HG02852 (cell line): Measurements from ENCODE around the gene GNG7.

ENCODE experiments used
- ATAC-seq: cut with Tn5 transposase; IDR thresholded peaks from one replicate; pipeline ENCODE4 v1.9.1; 2021; ENCODE audit warnings: mild to moderate bottlenecking, moderate library complexity; ENCODE audit not compliant: unreplicated experiment

The GNG7 gene

DNA sequence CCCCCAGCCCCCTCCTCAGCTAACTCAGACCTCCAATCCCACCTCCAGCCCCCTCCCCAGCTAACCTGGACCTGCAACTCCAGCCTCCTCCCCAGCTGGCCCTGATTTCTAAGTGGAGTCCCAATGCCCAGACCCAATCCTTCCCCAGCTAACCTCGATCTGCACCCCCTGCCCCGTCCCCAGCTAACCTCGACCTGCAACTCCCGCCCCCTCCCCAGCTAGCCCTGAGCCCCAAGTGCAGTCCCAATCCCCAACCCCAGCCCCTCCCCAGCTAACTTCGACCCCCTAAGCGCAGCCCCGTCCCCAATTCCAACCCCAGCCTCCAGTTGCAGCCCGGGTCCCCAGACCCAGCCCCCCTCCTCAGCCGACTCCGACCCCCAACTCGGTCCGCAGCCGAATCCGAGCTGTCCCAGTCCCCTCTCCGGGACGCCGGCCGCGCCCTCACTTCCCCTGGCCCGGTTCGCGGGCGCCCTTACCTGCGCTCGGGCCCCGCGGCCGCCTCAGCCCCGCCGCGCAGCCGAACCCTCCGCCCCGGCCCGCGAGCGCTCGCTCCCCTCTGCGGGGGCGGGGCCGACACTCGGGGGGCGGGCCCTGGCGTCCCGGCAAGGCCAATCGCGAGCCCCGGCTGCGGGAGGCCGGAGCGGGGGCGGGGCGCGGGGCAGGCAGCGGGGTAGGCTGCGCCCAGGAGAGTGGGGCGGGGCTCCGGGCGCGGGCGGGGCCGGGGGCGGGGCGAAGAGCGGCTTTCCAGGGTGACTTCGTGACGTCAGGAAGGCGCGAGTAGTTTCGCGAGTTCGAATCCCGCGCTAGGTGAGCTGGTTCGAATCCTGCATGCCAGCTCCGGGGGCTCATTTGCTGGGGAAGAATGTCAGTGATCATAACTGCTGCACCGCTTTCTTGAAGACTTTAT, at the start of gene GNG7:
Gene GNG7 (minus strand): TSS at position 525 of the 907 bp plus-strand sequence. CDS start 182,006 bp downstream, outside the sequence.
- ATAC-seq: peak; percentile 56

DNA sequence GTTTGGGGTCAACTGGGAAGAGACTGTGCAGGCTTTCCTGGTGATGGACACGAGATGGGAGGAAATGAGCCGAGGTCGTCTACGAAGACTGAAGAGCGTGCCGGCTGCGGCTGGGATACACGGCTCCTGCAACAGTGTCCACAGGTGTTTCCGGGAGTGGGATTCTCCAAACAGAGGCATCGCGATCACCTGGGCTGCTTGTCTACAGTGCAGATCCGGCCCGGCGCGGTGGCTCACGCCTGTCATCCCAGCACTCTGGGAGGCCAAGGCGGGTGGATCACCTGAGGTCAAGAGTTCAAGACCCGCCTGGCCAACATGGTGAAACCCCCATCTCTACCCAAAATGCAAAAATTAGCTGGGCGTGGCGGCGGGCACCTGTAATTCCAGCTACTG, 48.9 kb upstream of the GNG7 start:
- no peak for ATAC-seq

DNA sequence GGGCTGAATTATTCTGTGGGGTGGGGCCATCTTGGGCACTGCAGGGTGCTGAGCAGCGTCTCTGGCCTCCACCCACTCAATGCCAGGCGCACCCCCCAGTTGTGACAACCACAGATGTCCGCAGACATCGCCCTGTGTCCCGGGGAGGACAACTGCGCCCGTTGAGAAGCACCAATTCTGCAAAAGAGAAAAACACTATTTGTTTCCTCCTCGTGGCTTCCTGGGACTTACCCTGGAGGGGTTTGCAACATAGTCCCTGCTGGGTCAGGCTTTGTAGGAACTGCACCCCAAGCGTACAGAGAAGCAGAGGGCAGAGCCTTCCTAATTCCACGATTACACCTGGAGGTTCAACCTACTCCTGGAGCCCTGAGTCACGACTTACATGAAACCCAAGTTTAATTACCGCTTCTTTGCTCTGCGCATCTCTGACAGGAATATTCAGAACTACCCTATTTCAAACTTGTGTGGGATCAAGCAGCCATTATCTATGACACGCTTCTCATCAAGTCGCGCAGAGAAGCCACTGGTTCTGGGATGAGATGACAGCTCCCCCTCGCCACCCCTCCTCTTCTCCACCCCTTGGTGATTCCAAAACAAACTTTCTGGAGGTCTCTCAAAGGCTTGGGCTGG, 48.4 kb upstream of the GNG7 start:
- ATAC-seq: no peak

DNA sequence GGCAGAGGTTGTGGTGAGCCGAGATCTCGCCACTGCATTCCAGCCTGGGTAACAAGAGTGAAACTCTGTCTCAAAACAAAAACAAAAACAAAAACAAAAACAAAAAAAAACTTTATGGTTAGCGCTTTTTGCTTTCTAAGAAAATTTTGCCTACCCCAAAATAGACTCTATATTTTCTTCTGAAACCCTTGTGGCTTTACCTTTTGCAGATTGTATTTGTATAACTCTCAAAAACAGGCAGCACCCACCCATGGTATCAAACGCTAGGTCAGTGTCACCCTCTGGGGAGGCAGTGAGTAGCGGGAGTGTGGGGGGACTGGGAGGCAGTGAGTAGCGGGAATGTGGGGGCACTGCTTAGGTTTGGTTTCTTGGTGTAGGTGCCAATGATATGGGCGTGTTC, 44.9 kb upstream of the GNG7 start:
- ATAC-seq: no peak

DNA sequence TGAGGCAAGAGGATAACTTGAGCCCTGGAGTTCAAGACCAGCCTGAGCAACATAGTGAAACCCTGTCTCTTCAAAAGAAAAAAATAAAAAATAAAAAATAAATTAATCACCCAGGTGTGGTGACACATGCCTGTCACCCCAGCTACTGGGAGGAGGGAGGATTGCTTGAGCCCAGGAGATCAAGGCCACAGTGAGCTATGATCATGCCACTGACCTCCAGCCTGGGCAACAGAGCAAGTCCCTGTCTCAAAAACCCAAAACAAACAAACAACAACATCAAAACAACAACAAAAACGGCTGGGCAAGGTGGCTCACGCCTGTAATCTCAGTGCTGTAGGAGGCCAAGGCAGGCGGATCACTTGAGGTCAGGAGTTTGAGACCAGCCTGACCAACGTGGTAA, 41.6 kb upstream of the GNG7 start:
- no peak for ATAC-seq

DNA sequence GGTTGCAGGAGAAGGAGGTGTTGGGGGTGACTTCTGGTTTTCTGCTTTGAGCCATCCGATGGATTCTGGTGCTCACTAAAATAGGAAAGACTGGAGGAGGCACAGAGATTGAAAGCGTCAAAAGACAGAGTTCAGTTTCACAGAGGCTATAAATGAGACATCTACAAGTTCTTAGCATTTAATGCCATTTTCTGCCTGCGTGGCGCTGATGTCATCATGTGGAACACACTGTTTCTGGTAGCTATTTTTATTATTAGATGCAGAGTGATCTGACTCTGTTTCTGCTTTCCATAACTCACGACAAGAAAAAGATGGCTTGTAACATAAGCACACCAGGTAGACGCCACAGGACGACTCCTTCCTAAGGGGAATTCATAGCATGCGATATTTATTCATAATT, 40.6 kb upstream of the GNG7 start:
- ATAC-seq: no peak

DNA sequence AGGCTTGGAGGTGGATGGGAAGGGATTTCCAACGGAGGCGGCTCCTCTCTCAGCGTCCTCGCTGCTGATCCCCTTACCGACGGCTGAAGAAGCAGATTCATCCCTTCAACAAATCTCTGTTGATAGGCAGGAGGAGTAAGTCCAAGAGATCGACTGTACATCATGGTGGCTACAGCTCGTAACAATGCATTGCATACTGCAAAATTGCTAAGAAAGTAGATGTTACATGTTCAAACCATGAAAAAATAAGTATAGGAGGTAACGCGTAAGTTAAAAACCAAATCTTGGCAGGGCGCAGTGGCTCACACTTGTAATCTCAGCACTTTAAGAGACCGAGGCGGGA, 37.8 kb upstream of the GNG7 start:
- no peak for ATAC-seq

DNA sequence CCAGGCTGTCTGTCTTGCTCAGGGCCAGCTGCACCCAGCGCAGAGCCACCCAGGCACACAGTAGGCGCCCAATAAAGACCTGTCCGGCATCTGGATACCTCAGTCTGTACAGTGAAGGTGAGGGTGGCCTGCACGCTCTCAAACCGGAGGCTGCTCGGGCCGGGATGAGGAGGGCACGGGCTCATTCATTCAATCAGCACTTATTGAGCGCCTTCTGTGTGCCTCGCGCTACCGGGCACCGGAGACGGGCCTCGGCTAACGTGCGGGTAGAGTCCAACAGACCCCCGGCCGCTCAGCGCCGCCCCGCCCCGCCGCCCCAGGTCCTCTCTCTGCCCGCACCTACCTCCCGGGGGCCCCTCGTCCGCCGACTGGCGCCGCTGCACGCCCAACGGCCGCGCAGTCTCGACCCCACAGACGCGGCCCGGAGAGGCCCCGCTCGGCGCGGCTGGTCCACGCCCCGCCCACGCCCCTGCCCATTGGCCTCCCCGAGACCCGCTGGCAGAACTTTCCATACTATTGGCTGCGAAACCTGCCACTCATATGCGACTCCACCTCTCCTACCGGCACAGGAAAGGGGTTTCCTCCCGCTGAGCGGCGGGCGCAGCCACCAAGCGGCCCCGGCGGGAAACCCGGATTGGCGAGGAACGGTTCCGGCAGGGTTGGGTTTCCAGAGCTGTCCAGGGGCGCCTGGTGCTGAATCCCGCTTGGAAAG, 37.3 kb upstream of the GNG7 start, which contains the start of gene SLC39A3:
Gene SLC39A3 (minus strand): TSS at position 416 of the 712 bp plus-strand sequence. CDS start 2,760 bp downstream, outside the sequence.
- peak; percentile 88 for ATAC-seq

DNA sequence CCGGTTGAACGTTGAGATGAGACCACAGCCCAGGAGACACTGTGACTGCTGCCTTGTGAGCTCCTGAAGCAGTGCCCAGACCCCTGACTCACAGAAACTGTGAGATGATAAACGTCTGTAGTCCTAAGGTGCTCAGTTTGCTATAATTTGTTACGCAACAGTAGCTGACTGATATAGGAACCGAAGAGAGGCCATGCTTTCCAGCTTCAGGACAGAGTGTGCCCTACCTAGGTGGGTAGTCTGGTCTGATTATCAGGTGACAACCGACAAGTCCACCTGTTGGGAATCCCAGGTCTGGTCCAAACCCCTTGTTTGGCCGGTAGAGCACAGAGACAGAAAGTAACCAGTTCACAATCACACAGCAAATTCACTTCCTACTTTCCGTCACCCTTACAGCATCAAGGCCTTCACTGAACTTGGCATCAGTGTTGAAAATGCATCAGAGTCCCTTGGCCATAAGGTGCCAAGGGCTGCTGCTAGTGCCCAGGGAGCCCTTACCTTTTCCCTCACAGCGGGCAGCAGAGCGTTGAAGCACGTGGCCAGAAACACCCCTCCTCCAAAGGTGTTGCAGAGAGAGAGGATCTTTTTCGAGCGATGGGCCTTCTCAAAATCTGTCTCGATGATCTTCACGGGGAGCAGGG, 34.2 kb upstream of the GNG7 start:
- no peak for ATAC-seq

DNA sequence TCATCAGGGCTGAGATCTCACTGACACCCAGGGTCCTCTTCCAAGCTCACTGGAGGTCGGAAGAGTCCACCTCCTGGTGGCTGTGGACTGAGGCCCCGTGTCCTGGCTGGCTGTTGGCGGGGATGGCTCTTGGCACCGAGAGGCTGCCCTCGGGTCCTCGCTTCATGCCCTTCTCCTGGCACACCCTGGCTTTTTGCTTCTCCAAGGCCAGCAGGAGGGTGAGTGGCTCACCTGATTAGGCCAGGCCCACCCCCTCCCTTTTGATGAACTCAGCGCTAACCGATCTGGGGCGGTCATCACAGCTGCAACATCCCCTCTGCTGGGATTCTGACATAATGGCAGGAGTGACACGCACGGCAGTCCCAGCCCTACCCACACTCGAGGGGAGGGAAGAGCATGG, 32.9 kb upstream of the GNG7 start:
- no peak for ATAC-seq

DNA sequence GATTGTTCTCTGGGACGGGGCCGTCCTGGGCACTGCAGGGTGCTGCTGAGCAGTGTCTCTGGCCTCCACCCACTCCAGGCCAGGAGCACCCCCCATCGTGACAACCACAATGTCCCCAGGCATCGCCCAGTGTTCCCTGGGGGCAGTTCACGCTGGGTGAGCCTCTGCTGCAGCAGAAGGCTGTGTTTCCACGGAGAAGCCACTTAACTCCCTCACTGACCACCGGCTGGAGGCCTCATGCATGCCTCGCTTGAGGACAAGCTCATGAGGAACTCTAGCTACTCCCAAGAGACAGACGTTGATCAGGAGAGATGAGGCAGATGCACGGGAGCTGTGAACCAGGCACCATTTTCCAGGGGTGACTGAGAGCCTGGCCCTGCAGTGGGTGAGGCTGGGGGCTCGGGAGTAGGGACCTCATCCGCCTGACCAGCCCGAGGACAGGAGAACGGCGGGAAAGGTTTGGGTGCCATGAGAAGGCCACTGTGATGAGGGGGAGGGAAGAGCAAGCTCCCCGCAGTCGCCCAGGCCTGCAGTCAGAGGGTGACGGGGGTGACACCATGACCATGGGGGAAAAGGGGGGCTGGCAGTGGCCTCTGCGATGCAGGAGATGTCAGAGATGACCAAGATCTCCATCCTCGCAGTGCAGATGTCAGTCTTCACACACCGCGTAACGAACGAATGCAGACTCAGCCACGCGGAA, 32.2 kb upstream of the GNG7 start:
- ATAC-seq: no peak

DNA sequence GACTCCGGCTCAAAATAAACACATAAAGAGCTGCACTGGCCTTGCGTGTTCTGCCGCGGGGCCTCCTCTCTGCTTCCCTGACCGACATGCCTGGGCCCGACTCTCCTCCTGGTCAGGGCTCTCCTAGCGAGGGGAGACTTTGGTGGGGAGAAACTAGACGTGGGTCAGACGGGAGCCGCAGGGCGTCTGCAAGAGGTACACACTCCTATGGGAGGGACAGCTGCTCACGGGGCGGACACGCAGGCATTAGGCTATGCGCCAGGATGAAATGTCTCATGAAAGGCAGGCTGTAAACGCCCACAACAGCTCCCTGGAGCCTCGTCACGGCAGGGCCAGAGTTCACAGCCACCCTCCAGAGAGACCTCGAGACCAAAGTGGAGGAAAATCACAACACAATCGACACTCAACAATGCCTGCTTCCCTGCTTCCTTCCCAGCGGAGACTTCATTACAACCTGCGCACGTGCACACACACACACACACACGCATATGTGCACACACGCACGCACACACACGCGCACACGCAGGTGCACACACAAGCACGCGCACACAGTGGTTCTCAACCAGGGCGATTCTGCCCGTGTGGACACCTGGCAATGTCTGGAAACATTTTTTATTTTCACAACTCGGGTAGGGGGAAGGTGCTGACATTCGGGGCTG, 31.6 kb upstream of the GNG7 start:
- ATAC-seq: no peak

DNA sequence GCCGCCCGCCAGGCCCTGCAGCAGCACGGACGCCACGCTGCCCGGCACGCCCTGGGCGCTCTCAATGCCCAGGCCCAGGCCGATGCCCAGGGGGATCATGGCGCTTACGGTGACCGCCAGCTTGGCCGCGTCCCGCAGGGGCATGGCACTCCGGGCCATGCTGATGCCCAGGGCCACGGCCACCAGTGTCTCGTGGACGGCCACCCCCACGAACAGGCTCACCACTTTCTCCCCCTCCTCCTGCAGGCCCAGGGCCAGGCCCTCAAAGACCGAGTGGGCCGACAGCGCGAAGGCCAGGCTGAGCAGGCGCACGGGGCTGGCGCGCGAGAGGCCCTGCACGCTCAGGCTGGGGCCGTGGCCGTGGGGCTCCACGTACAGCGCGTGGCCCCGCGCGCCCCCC, 30.4 kb upstream of the GNG7 start:
- no peak for ATAC-seq

DNA sequence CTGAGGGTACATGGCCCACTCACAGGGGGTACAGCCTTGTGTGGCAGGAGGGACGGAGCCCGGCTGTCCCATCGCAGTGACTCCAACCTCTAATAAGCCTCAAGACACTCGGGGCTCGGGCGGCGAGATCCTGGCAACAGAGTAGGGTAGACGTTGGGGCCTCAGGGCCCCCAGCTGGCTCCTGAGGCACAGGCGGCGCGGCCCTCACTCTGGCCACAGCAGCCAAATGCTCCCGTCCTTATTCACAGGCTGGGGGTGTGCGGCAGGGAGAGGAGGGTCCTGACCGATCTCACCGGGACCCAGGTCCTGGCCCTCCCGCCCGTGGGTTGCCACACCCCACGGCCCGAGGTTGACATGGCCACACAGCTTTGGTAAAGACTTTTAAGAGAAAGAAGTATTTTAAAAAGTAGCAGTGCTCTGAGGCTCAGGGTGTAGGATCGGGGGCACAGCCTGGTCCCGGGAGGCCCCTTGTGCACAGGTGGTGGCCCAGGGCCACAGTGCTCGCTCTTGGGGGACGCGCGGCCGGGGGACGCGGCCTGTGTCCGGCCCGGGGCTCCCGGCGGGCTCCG, 29.7 kb upstream of the GNG7 start:
- no peak for ATAC-seq

DNA sequence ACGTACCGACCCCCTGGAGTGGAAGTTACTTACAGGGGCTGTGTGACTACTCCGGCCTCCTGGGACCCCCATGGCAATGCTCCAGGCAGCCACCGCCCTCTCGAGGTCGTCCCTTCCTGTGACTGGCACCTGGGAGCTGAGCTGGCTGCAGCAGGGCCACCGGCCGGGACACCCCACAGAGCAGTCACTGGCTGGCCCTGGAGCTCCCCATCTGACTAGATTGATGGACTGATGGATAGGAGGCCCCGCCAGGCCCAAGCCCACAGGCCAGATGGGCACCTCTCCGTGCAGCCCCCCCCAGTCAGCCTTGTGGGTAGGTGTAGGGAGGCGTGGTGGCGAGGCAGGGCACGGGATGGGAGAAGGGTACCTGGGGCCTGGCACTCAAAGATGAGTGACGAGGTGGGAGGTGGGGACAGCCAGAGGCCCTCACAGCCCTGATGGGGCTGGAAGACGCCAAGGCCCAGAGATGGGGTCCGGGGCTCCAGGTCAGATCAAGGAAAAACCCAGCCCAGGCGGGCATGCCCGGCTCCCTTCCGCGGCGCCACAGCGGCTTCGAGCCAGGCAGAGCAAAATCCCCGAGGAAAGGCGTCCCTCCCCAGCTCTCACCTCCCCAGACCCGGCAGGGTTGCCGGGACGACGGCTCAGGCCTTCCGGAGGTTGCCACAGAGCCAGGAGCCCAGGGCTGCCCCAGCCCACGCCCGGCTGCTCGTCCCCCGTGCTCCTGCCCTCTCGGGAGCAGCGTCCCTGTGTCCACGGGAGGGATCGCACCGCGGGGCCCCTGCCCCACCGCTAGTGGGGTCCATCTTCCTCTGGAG, 28.9 kb upstream of the GNG7 start:
- no peak for ATAC-seq

DNA sequence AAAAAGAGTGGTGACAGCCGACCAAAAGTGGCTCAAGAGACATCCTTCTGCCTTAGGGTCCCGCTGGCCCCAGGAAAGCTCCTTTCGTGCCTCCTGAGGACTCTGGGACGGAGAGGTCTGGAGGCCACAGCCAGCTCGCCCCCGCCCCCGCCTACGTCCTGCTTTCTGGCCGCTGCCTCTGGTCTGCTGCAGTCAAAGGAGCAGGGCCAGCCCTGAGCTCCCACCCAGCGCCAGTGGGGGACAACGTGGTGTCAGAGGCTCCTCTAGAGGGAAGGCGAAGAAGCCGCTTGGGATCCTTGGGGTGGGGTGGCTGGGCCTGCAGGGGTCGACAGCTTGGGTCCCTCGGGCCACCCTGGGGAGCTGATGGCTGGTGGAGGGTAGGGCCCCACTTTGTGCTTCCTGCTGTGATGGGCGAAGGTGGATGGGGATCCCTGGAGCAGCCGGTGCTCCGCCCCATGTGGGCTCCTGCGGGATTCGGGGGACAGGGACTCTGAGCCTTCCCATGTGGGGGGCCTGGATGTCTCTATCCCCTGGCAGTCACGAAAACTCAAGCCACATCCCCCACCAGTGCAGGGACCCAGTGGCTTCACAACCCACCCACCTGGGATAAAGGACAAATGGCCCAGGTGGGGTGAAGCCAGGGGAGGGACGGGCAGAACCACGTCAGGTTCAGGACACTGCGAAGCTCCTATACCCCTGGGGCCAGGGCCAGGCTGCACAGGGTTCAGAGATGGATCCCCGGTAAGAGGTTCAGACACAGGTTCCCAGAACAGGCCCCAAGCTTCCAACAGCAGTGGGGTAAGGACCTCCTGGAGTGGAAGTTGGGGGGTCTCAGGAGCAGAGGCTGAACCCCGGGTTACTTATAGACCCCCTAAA, 27.7 kb upstream of the GNG7 start:
- no peak for ATAC-seq

DNA sequence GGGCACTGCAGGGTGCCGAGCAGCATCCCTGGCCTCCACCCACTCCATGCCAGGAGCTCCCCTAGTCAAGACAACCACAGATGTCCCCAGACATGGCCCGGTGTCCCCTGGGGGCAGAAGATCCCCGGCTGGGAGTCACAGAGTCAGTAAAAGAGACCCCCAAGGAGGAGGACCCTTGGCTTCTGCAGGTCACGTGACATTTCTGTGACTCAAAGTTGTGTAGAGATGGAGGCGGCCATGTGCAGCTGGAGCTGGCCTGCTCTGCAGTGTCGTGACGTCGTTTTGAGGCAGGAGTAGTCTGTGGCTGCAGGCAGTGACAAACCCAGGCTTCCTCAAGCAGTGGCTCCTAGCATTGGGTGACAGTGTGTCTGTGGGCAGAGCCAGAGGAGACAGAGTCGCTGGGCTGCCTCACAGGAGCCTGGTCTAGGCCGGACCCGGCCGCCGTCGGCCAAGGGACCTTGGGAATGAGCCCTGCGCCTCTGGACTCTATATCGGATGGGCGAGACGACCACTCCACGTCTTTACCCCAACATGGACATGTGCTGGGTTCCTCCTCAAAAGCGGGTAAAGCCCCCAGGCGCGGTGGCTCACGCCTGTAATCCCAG, 26.4 kb upstream of the GNG7 start:
- ATAC-seq: no peak

DNA sequence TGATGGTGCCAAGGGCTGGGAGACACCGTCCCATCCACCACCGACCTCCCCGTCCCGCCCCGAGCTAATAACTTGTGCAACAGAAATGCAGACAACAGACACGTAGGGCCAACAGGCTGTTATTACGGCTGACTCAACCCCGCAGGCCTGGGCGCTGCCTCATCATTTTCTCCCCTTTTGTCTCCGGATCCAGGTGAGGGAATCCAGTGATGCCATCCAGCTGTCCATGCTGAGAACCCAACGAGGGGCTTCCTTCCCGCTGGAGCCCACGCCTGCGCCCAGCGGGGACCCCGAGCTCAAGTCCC, 25.1 kb upstream of the GNG7 start:
- no peak for ATAC-seq
